ENCODE measurements around the gene CSTPP1.

CSTPP1 gene

DNA sequence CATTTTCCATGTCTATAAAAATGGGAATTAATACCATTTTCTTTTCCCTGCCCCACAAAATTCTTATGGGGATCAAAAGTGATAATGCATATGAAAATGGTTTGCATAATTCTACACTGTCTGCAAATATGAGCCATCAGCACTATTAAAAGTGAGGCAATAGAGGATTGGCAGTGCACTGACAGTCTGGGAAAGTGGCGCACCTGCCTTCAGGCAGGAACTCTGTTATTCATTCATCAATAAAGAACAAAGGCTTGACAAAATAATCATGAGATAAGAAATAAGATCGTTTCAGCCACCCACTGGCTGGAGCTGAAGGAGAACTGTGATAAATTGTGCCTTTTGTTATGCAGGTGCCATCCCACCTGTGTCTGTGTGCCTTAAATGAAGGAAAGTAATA, 190.7 kb downstream of the CSTPP1 start:
- Histone ChIP-seq H3K4me2 (ENCODE audit: low read length) (no peak overlapping the region), H2BK12ac (ENCODE audit: low read length) (no peak overlapping the region), H4K91ac (ENCODE audit: low read depth, low read length) (no peak overlapping the region), H3K4me1 (ENCODE audit: control insufficient read depth in 1 of 2, insufficient read depth in 2 of 2, low read length in 2 of 2) (no peaks in the 10 kb centered on the region), H3K18ac (ENCODE audit: low read length) (no peak overlapping the region), H4K12ac (ENCODE audit: low read depth, low read length) (no peak overlapping the region), H2BK5ac (ENCODE audit: low read depth, low read length, poor library complexity) (no peak overlapping the region), H2AK5ac (ENCODE audit: low read length) (no peak overlapping the region), H3K79me1 (ENCODE audit: low read length) (no peaks in the 10 kb centered on the region), H3K4ac (ENCODE audit: low read depth, low read length) (no peak overlapping the region), H2AFZ (ENCODE audit: insufficient read depth, low read length, poor library complexity) (no peak overlapping the region), H2BK120ac (ENCODE audit: insufficient read depth, low read length, poor library complexity) (no peak overlapping the region), H3K27ac (ENCODE audit: low read depth, low read length) (no peak overlapping the region), H3K9me3 (ENCODE audit: insufficient read depth, low read depth, low read length) (no peaks in the 10 kb centered on the region), H3K4me3 (ENCODE audit: low read depth, low read length) (no peak overlapping the region), H3K9ac (ENCODE audit: low read length) (no peak overlapping the region), H3K27me3 (ENCODE audit: insufficient read depth, low read length) (no peaks in the 10 kb centered on the region), H3K14ac (ENCODE audit: low read length) (no peak overlapping the region), H3K36me3 (ENCODE audit: control insufficient read depth in 1 of 2, insufficient read depth in 2 of 2, low read length in 2 of 2) (no peaks in the 10 kb centered on the region), H4K8ac (ENCODE audit: low read depth, low read length) (no peak overlapping the region), H3K23ac (ENCODE audit: low read length) (no peak overlapping the region), H3K79me2 (ENCODE audit: control insufficient read depth, insufficient read depth, low read length, poor library complexity) (no peaks in the 10 kb centered on the region)
- no peak for DNase-seq
- WGBS (ENCODE audit: extremely low coverage, insufficient coverage, insufficient read length): no CpG with 5 or more reads among the region's 2 CpGs

DNA sequence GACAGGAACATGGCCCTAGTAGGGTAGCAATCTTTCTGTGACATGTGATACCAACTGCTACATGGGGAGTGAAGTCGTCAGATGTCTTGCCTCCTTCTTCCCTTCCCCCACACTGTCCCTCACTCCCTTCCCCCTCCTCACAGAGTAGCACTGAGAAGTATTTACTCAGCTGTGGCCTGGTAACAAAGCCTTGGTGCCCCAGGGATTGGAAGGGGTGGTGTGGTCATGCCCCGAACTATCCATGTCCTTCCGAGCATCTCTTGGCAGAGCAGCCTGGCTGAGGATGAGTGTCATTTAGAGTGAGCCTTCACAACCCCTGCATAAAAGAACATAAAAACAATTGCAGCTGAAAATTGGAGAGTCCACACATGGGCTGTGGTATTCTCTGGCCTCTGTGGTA, 194.0 kb downstream of the CSTPP1 start:
- H4K8ac ChIP-seq (ENCODE audit: low read depth, low read length): no peak overlapping the region
- no peak overlapping the region for H3K9ac ChIP-seq (ENCODE audit: low read length)
- no peak overlapping the region for H3K4me2 ChIP-seq (ENCODE audit: low read length)
- H3K18ac ChIP-seq (ENCODE audit: low read length): no peak overlapping the region
- peaks cover 0 to 5% of the 10 kb centered on the region in 2 experiments for H3K4me1 ChIP-seq (ENCODE audit: control insufficient read depth in 1 of 2, insufficient read depth in 2 of 2, low read length in 2 of 2)
- H2BK120ac ChIP-seq (ENCODE audit: insufficient read depth, low read length, poor library complexity): no peak overlapping the region
- no peak for DNase-seq
- no peak overlapping the region for H3K4me3 ChIP-seq (ENCODE audit: low read depth, low read length)
- no peak overlapping the region for H2BK12ac ChIP-seq (ENCODE audit: low read length)
- no peak overlapping the region for H2AK5ac ChIP-seq (ENCODE audit: low read length)
- H3K4ac ChIP-seq (ENCODE audit: low read depth, low read length): no peak overlapping the region
- no peak overlapping the region for H3K14ac ChIP-seq (ENCODE audit: low read length)
- no peak overlapping the region for H3K27ac ChIP-seq (ENCODE audit: low read depth, low read length)
- H4K12ac ChIP-seq (ENCODE audit: low read depth, low read length): no peak overlapping the region
- WGBS (ENCODE audit: extremely low coverage, insufficient coverage, insufficient read length): no CpG with 5 or more reads among the region's 3 CpGs
- no peak overlapping the region for H3K23ac ChIP-seq (ENCODE audit: low read length)
- H2AFZ ChIP-seq (ENCODE audit: insufficient read depth, low read length, poor library complexity): no peak overlapping the region
- no peaks in the 10 kb centered on the region for H3K79me2 ChIP-seq (ENCODE audit: control insufficient read depth, insufficient read depth, low read length, poor library complexity)
- H3K36me3 ChIP-seq (ENCODE audit: control insufficient read depth in 1 of 2, insufficient read depth in 2 of 2, low read length in 2 of 2): no peaks in the 10 kb centered on the region
- no peak overlapping the region for H2BK5ac ChIP-seq (ENCODE audit: low read depth, low read length, poor library complexity)
- H3K9me3 ChIP-seq (ENCODE audit: insufficient read depth, low read depth, low read length): no peaks in the 10 kb centered on the region
- H3K27me3 ChIP-seq (ENCODE audit: insufficient read depth, low read length): no peaks in the 10 kb centered on the region
- no peak overlapping the region for H4K91ac ChIP-seq (ENCODE audit: low read depth, low read length)
- no peaks in the 10 kb centered on the region for H3K79me1 ChIP-seq (ENCODE audit: low read length)

DNA sequence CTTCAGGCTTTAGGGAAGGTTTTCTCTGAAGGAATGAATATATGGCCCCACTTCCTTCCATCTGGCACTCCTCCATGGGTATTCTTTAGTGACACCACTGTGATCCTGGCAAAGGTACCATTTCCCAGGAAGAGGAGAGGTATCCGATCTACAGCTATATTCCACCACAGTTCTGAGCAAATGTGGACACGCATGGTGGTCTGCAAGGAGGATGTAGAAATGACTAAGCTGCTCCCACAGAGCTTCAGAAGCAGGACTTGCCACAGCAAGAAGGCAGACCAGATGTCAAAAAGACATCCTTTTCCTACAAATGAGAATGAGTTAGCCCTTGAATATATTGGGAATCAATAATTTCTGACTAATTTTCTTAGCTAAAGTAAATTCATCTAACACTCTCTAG, 194.6 kb downstream of the CSTPP1 start:
- Histone ChIP-seq H3K4me1 (ENCODE audit: control insufficient read depth in 1 of 2, insufficient read depth in 2 of 2, low read length in 2 of 2) (peaks cover 0 to 5% of the 10 kb centered on the region in 2 experiments), H2AK5ac (ENCODE audit: low read length) (no peak overlapping the region), H3K9ac (ENCODE audit: low read length) (no peak overlapping the region), H2BK12ac (ENCODE audit: low read length) (no peak overlapping the region), H2BK120ac (ENCODE audit: insufficient read depth, low read length, poor library complexity) (no peak overlapping the region), H3K14ac (ENCODE audit: low read length) (no peak overlapping the region), H3K4me3 (ENCODE audit: low read depth, low read length) (no peak overlapping the region), H3K18ac (ENCODE audit: low read length) (no peak overlapping the region), H2AFZ (ENCODE audit: insufficient read depth, low read length, poor library complexity) (no peak overlapping the region), H4K91ac (ENCODE audit: low read depth, low read length) (no peak overlapping the region), H3K79me1 (ENCODE audit: low read length) (no peaks in the 10 kb centered on the region), H3K4me2 (ENCODE audit: low read length) (no peak overlapping the region), H4K12ac (ENCODE audit: low read depth, low read length) (no peak overlapping the region), H3K27me3 (ENCODE audit: insufficient read depth, low read length) (no peaks in the 10 kb centered on the region), H4K8ac (ENCODE audit: low read depth, low read length) (no peak overlapping the region), H3K4ac (ENCODE audit: low read depth, low read length) (no peak overlapping the region), H3K27ac (ENCODE audit: low read depth, low read length) (no peak overlapping the region), H3K23ac (ENCODE audit: low read length) (no peak overlapping the region), H3K36me3 (ENCODE audit: control insufficient read depth in 1 of 2, insufficient read depth in 2 of 2, low read length in 2 of 2) (no peaks in the 10 kb centered on the region), H3K79me2 (ENCODE audit: control insufficient read depth, insufficient read depth, low read length, poor library complexity) (no peaks in the 10 kb centered on the region), H2BK5ac (ENCODE audit: low read depth, low read length, poor library complexity) (no peak overlapping the region), H3K9me3 (ENCODE audit: insufficient read depth, low read depth, low read length) (no peaks in the 10 kb centered on the region)
- no CpG with 5 or more reads among the region's 2 CpGs for WGBS (ENCODE audit: extremely low coverage, insufficient coverage, insufficient read length)
- DNase-seq: no peak

DNA sequence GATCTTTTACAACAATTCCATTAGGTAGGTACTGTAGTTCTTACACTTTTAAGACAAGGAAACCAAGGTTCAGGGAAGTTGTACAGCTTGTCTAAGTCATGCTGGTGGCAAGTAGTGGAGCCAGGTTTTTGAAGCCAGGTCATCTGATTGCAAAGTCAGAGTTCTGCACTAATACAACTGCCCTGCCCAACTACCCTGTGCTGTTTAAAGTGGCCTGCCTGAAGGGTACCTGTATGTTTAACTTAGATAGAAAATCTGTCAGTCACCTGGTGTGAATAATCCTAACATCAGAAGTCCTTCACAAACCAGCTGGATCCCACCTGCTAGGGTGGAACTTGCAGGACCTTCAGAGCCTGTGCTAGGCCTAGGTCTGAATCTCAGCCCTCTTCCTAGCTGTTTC, 195.9 kb downstream of the CSTPP1 start:
- H4K91ac ChIP-seq (ENCODE audit: low read depth, low read length): no peak overlapping the region
- no peak overlapping the region for H4K8ac ChIP-seq (ENCODE audit: low read depth, low read length)
- no peak overlapping the region for H4K12ac ChIP-seq (ENCODE audit: low read depth, low read length)
- no peaks in the 10 kb centered on the region for H3K36me3 ChIP-seq (ENCODE audit: control insufficient read depth in 1 of 2, insufficient read depth in 2 of 2, low read length in 2 of 2)
- H3K27ac ChIP-seq (ENCODE audit: low read depth, low read length): no peak overlapping the region
- no peaks in the 10 kb centered on the region for H3K79me2 ChIP-seq (ENCODE audit: control insufficient read depth, insufficient read depth, low read length, poor library complexity)
- no peak overlapping the region for H2BK12ac ChIP-seq (ENCODE audit: low read length)
- H2BK5ac ChIP-seq (ENCODE audit: low read depth, low read length, poor library complexity): no peak overlapping the region
- H3K9me3 ChIP-seq (ENCODE audit: insufficient read depth, low read depth, low read length): no peaks in the 10 kb centered on the region
- H3K4me2 ChIP-seq (ENCODE audit: low read length): no peak overlapping the region
- H2BK120ac ChIP-seq (ENCODE audit: insufficient read depth, low read length, poor library complexity): no peak overlapping the region
- no peaks in the 10 kb centered on the region for H3K27me3 ChIP-seq (ENCODE audit: insufficient read depth, low read length)
- no peak overlapping the region for H3K23ac ChIP-seq (ENCODE audit: low read length)
- no peak overlapping the region for H2AFZ ChIP-seq (ENCODE audit: insufficient read depth, low read length, poor library complexity)
- DNase-seq: no peak
- H3K79me1 ChIP-seq (ENCODE audit: low read length): no peaks in the 10 kb centered on the region
- peaks cover 0 to 5% of the 10 kb centered on the region in 2 experiments for H3K4me1 ChIP-seq (ENCODE audit: control insufficient read depth in 1 of 2, insufficient read depth in 2 of 2, low read length in 2 of 2)
- no peak overlapping the region for H2AK5ac ChIP-seq (ENCODE audit: low read length)
- no peak overlapping the region for H3K4me3 ChIP-seq (ENCODE audit: low read depth, low read length)
- H3K9ac ChIP-seq (ENCODE audit: low read length): no peak overlapping the region
- H3K4ac ChIP-seq (ENCODE audit: low read depth, low read length): no peak overlapping the region
- no peak overlapping the region for H3K18ac ChIP-seq (ENCODE audit: low read length)
- no peak overlapping the region for H3K14ac ChIP-seq (ENCODE audit: low read length)
